Measurements from ENCODE around the gene FAM76B. TPM values are rescaled to one million over a fixed set of nuclear protein-coding genes. Genes with fewer than 3 reads are reported as not detected.
A peak's percentile ranks its signal among the peaks of the same experiment; 100 is the strongest.

The FAM76B gene
- total and polyA plus RNA-seq, 2 experiments from 2014 or later: 13.4 to 29.1 TPM

DNA sequence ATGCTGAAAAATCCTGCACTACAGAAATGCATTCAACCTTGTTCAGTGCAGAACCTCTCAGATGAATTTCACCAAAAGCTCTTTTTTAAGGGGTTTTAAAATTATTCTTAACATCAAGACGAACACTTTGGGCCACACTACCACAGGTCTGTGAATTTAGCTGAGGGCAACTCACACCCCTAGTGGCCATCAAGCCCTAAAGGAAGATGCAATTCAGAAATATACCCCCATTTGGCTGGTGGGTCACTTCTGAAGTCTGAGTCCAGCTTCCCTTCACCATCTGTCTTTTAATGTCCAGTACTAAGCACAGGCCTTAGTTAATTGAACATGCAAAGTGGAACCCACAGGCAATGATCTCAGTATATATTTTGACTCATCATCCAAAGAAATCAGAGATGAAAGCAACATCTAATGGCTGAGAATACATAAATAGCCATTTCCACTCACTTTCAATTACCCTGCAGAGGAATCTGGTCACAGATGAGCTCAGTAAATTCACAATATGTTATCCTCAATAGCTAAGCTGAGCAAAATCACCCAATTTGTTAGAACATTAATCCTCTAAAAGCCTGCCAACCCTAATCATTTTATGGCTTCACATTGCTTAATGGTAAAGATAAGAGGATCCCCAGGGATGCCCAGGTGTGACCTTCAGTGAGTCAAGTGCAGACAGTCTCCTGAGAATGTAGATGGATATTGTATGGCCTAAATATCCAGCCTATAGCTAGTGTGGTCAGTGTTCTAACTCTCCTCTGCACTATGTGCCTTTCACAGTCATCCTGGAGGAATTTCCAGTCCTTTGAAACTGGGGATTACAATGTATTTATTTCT is 50.3 kb downstream of the FAM76B start:
- H3K9me3 ChIP-seq (ENCODE audit: low read depth): no peaks in the 10 kb centered on the region
- DNase-seq (ENCODE audit: low read depth in 1 of 2, low spot score in 1 of 2): no peak
- no peak overlapping the region for H3K4me3 ChIP-seq
- no peak overlapping the region for H3K27ac ChIP-seq
- H3K36me3 ChIP-seq: no peaks in the 10 kb centered on the region
- H3K4me1 ChIP-seq (ENCODE audit: low read depth): peaks cover 1% of the 10 kb centered on the region
- TF ChIP-seq, protein P1, sequence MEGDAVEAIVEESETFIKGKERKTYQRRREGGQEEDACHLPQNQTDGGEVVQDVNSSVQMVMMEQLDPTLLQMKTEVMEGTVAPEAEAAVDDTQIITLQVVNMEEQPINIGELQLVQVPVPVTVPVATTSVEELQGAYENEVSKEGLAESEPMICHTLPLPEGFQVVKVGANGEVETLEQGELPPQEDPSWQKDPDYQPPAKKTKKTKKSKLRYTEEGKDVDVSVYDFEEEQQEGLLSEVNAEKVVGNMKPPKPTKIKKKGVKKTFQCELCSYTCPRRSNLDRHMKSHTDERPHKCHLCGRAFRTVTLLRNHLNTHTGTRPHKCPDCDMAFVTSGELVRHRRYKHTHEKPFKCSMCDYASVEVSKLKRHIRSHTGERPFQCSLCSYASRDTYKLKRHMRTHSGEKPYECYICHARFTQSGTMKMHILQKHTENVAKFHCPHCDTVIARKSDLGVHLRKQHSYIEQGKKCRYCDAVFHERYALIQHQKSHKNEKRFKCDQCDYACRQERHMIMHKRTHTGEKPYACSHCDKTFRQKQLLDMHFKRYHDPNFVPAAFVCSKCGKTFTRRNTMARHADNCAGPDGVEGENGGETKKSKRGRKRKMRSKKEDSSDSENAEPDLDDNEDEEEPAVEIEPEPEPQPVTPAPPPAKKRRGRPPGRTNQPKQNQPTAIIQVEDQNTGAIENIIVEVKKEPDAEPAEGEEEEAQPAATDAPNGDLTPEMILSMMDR (IDR thresholded peaks at IDR 0.05; ENCODE audit: low read depth, low read length): no peak
- no peaks in the 10 kb centered on the region for H3K27me3 ChIP-seq

- no peak overlapping the region for H3K27ac ChIP-seq
- peak in 1 of 2 donors; percentile 62 for DNase-seq (ENCODE audit: low read depth in 1 of 2, low spot score in 1 of 2)
- peaks cover 10% of the 10 kb centered on the region for H3K4me1 ChIP-seq (ENCODE audit: low read depth)
- TF ChIP-seq, protein P1 (IDR thresholded peaks at IDR 0.05; ENCODE audit: low read depth, low read length): no peak
- no peak overlapping the region for H3K4me3 ChIP-seq
- H3K36me3 ChIP-seq: no peaks in the 10 kb centered on the region
- no peaks in the 10 kb centered on the region for H3K27me3 ChIP-seq
- no peaks in the 10 kb centered on the region for H3K9me3 ChIP-seq (ENCODE audit: low read depth)
Observed at GRCh38 chr11:95736809-95737208, 52.8 kb downstream of the FAM76B start.

DNA sequence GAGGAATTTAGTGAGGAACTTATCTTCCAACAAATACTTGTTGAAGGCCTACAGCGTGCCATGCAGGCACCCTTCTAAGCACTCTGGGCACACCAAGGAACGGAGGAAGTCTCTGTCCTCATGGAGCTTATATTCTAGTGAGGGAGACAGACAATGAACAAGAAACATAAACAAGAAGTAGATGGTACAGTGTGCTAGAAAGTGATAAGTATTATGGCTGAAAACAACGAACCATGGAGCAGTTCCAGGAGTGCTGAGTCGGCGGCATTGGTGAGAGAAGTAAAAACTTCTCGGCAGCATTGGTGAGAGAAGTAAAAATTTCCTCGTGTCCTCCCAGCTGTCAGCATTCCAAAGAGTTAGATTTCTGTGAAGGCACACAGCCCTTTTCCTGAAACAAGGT is 53.2 kb downstream of the FAM76B start:
- Histone ChIP-seq H3K27ac (no peak overlapping the region), H3K4me3 (no peak overlapping the region), H3K9me3 (ENCODE audit: low read depth) (no peaks in the 10 kb centered on the region), H3K36me3 (no peaks in the 10 kb centered on the region), H3K4me1 (ENCODE audit: low read depth) (peaks cover 10% of the 10 kb centered on the region), H3K27me3 (no peaks in the 10 kb centered on the region)
- DNase-seq (ENCODE audit: low read depth in 1 of 2, low spot score in 1 of 2): peak in 1 of 2 donors; percentile 43
- TF ChIP-seq, protein P1 (IDR thresholded peaks at IDR 0.05; ENCODE audit: low read depth, low read length): no peak

DNA sequence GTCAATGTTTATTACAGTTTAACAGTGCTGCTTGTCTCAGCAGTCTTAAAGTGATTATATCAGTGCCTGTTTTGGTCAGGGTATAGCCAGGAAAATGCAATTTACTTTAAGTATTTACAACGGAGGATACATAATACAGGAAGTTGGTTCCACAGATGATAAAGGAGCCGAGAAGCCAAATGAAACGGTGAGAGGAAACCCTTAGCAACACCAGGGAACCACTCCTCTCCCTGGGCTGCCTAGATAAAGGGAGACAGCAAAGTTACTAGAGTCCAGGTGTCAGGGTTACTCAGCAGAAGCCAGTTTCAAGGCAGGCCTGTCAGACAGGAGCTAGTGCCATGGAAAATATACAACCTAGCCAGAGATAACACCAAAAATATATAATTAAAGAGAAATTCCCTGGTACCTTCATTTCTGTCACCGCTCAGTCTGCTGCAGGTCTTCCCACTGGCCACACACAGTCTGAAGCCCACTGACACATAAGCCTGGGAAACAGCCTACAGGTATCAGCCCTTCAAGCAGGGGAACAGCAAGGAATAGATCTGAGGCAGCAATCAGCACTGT is 55.5 kb downstream of the FAM76B start:
- Histone ChIP-seq H3K27me3 (no peaks in the 10 kb centered on the region), H3K27ac (no peak overlapping the region), H3K4me3 (no peak overlapping the region), H3K9me3 (ENCODE audit: low read depth) (no peaks in the 10 kb centered on the region), H3K4me1 (ENCODE audit: low read depth) (peaks cover 10% of the 10 kb centered on the region), H3K36me3 (no peaks in the 10 kb centered on the region)
- TF ChIP-seq, protein P1 (IDR thresholded peaks at IDR 0.05; ENCODE audit: low read depth, low read length): no peak
- peak in 1 of 2 donors; percentile 35 for DNase-seq (ENCODE audit: low read depth in 1 of 2, low spot score in 1 of 2)

DNA sequence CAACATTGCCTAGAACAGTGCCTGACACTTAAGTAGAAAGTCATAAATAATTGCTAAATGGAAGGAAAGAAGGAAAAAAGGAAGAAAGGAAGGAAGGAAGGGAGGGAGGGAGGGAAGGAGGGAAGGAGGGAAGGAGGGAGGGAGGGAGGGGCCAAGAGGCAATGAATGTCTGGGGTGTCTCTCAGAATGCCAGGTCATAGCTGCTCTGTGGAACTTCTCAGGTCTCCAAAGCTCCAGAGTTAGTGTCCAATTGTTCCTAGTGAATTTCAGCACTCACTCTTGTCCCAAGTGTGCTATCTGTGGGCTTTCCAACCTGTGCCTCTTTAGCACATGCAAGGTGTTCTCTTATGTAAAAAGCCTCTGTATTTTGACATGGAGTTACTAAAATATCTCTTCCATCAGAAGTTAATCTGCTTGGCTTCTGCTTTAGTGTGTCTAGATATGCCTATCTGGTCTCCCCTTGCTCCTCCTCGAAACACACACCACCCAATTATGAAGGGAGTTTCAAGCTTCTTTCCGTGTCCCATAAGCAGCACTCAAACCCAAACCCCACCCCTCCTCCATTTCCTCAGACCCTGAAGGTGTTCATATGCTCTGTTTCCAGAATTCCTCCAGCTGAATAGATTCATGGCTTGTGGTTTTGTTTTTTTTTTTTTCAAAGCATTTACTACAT is 56.5 kb downstream of the FAM76B start:
- Histone ChIP-seq H3K36me3 (no peaks in the 10 kb centered on the region), H3K4me3 (no peak overlapping the region), H3K27me3 (no peaks in the 10 kb centered on the region), H3K27ac (no peak overlapping the region), H3K9me3 (ENCODE audit: low read depth) (no peaks in the 10 kb centered on the region), H3K4me1 (ENCODE audit: low read depth) (peaks cover 10% of the 10 kb centered on the region)
- TF ChIP-seq, protein P1 (IDR thresholded peaks at IDR 0.05; ENCODE audit: low read depth, low read length): no peak
- DNase-seq (ENCODE audit: low read depth in 1 of 2, low spot score in 1 of 2): no peak
